GM19035 (cell line): ENCODE measurements around the gene RFC3.

ENCODE experiments used
- ATAC-seq: cut with Tn5 transposase; IDR thresholded peaks from one replicate; pipeline ENCODE4 v1.9.1; 2021; ENCODE audit not compliant: unreplicated experiment

Gene RFC3

GRCh38 chr13:33863188-33863789 lies 45.3 kb downstream of the RFC3 start:
- ATAC-seq: no peak

- ATAC-seq: peak; percentile 49
Observed at GRCh38 chr13:33865945-33866344, 48.0 kb downstream of the RFC3 start.

GRCh38 chr13:33867472-33867871 lies 49.5 kb downstream of the RFC3 start:
- no peak for ATAC-seq

- ATAC-seq: no peak
Observed at GRCh38 chr13:33868343-33868994, 50.5 kb downstream of the RFC3 start.

GRCh38 chr13:33869005-33869404 lies 51.1 kb downstream of the RFC3 start:
- ATAC-seq: no peak

GRCh38 chr13:33870046-33870668 lies 52.2 kb downstream of the RFC3 start:
- no peak for ATAC-seq

GRCh38 chr13:33871207-33872004 lies 53.5 kb downstream of the RFC3 start:
- ATAC-seq: no peak

GRCh38 chr13:33872005-33872351 lies 54.0 kb downstream of the RFC3 start:
- ATAC-seq: no peak

GRCh38 chr13:33873251-33873908 lies 55.4 kb downstream of the RFC3 start:
- no peak for ATAC-seq

GRCh38 chr13:33874871-33875270 lies 56.9 kb downstream of the RFC3 start:
- no peak for ATAC-seq

- ATAC-seq: no peak
Observed at GRCh38 chr13:33875618-33876401, 57.9 kb downstream of the RFC3 start.

GRCh38 chr13:33876716-33877394 lies 58.9 kb downstream of the RFC3 start:
- no peak for ATAC-seq

GRCh38 chr13:33879118-33879517 lies 61.2 kb downstream of the RFC3 start:
- no peak for ATAC-seq

GRCh38 chr13:33882804-33883203 lies 64.9 kb downstream of the RFC3 start:
- no peak for ATAC-seq

- ATAC-seq: no peak
Observed at GRCh38 chr13:33884531-33885220, 66.7 kb downstream of the RFC3 start.
